DND-41 (cell line): ENCODE data around the gene TMEM145.

Experiments used
- CTCF ChIP-seq: IDR thresholded peaks from 2 replicates; pipeline ENCODE4 v1.5.1; 2012; ENCODE audit warnings: borderline replicate concordance, low read length, moderate library complexity, mild to moderate bottlenecking; ENCODE audit not compliant: poor library complexity, severe bottlenecking; ENCODE audit errors: extremely low read depth
- EZH2 ChIP-seq: IDR thresholded peaks from 3 replicates; pipeline ENCODE4 v1.6.1; 2012; ENCODE audit warnings: borderline replicate concordance, low read depth, mild to moderate bottlenecking, moderate library complexity, low read length, inconsistent platforms; ENCODE audit not compliant: severe bottlenecking

GRCh38 chr19:42322305-42322704 is 9.2 kb downstream of the TMEM145 start:
- TF ChIP-seq CTCF (no peak), EZH2 (no peak)
